Neuronal stem cell (in vitro differentiated cells): Measurements from ENCODE around the gene NPAS3.

Experiments used
- DNase-seq: peaks from one replicate; pipeline ENCODE4 v3.0.0-alpha.2; 2013; ENCODE audit warnings: low spot score
- H2AFZ ChIP-seq: one replicate; pipeline ENCODE4 v1.6.1; 2013; ENCODE audit warnings: mild to moderate bottlenecking, low read length, inconsistent platforms
- H2AK5ac ChIP-seq: 2 replicates; pipeline ENCODE4 v1.6.1; 2013; ENCODE audit warnings: low read depth, mild to moderate bottlenecking, inconsistent platforms, low read length, moderate library complexity, mixed read lengths
- H2BK120ac ChIP-seq: 2 replicates; pipeline ENCODE4 v1.6.1; 2013; ENCODE audit warnings: low read depth, mild to moderate bottlenecking, inconsistent platforms, low read length, moderate library complexity, mixed read lengths
- H2BK12ac ChIP-seq: one replicate; pipeline ENCODE4 v1.6.1; 2013; ENCODE audit warnings: low read length, inconsistent platforms
- H2BK15ac ChIP-seq: 2 replicates; pipeline ENCODE4 v1.6.1; 2013; ENCODE audit warnings: mild to moderate bottlenecking, low read length, inconsistent platforms, mixed read lengths
- H2BK5ac ChIP-seq: one replicate; pipeline ENCODE4 v1.6.1; 2013; ENCODE audit warnings: inconsistent platforms, mild to moderate bottlenecking, low read length, moderate library complexity
- H3K14ac ChIP-seq: one replicate; pipeline ENCODE4 v1.6.1; 2013; ENCODE audit warnings: low read length, inconsistent platforms
- H3K18ac ChIP-seq: 2 replicates; pipeline ENCODE4 v1.6.1; 2013; ENCODE audit warnings: low read length, inconsistent platforms
- H3K23ac ChIP-seq: 2 replicates; pipeline ENCODE4 v1.6.1; 2013; ENCODE audit warnings: low read depth, mild to moderate bottlenecking, mixed read lengths, low read length, inconsistent platforms; ENCODE audit not compliant: poor library complexity
- H3K27ac ChIP-seq: replicated peaks from 3 replicates; pipeline ENCODE4 v1.5.1; 2013; ENCODE audit warnings: low read length, inconsistent platforms
- H3K27me3 ChIP-seq, 3 experiments: 2 replicates each; pipeline ENCODE4 v1.6.1; 2013; ENCODE audit warnings: low read length in 3 of 3, mild to moderate bottlenecking in 2 of 3, inconsistent platforms in 1 of 3, low read depth in 1 of 3, mixed read lengths in 1 of 3, moderate library complexity in 1 of 3; ENCODE audit not compliant: control insufficient read depth in 3 of 3, insufficient read depth in 3 of 3
- H3K36me3 ChIP-seq, 2 donors: replicated peaks in 1 of 2; 2 replicates each; pipeline ENCODE4 v1.6.1; 2013; ENCODE audit warnings: low read length in 2 of 2; ENCODE audit not compliant: control insufficient read depth in 2 of 2, insufficient read depth in 2 of 2
- H3K4ac ChIP-seq: 2 replicates; pipeline ENCODE4 v1.6.1; 2013; ENCODE audit warnings: inconsistent platforms, mild to moderate bottlenecking, low read length, moderate library complexity
- H3K4me1 ChIP-seq, 2 donors: 1 replicate in 1 of 2; 2 replicates in 1 of 2; pipeline ENCODE4 v1.6.1; 2013; ENCODE audit warnings: low read length in 2 of 2, low read depth in 1 of 2; ENCODE audit not compliant: control insufficient read depth in 2 of 2, insufficient read depth in 1 of 2
- H3K4me2 ChIP-seq: one replicate; pipeline ENCODE4 v1.6.1; 2013; ENCODE audit warnings: mild to moderate bottlenecking, low read length, inconsistent platforms; ENCODE audit not compliant: insufficient read depth, poor library complexity, severe bottlenecking
- H3K4me3 ChIP-seq, 2 donors: 2 replicates each; pipeline ENCODE4 v1.5.1; 2013; ENCODE audit warnings: low read length in 2 of 2, mild to moderate bottlenecking in 2 of 2, inconsistent platforms in 1 of 2, moderate library complexity in 1 of 2
- H3K79me1 ChIP-seq: one replicate; pipeline ENCODE4 v1.6.1; 2013; ENCODE audit warnings: low read depth, mild to moderate bottlenecking, inconsistent platforms, low read length, moderate library complexity
- H3K9ac ChIP-seq: one replicate; pipeline ENCODE4 v1.6.1; 2013; ENCODE audit warnings: mild to moderate bottlenecking, low read depth, low read length, inconsistent platforms; ENCODE audit not compliant: poor library complexity
- H3K9me3 ChIP-seq, 2 donors: replicated peaks in 1 of 2; 2 replicates each; pipeline versions ENCODE3 to v1.6.1; 2013; ENCODE audit warnings: low read length in 2 of 2, mild to moderate bottlenecking in 2 of 2, inconsistent platforms in 1 of 2, low read depth in 1 of 2, mixed read lengths in 1 of 2, moderate library complexity in 1 of 2; ENCODE audit not compliant: control insufficient read depth in 2 of 2, insufficient read depth in 1 of 2
- H4K8ac ChIP-seq: one replicate; pipeline ENCODE4 v1.6.1; 2013; ENCODE audit warnings: low read depth, mild to moderate bottlenecking, inconsistent platforms, low read length, moderate library complexity
- H4K91ac ChIP-seq: one replicate; pipeline ENCODE4 v1.6.1; 2013; ENCODE audit warnings: low read length, low read depth, mild to moderate bottlenecking, inconsistent platforms; ENCODE audit not compliant: poor library complexity
- WGBS, 2 donors: extraction: QIAGEN DNeasy Blood & Tissue Kit; methylation state at CpG; one replicate each; pipeline ENCODE4 v1.1.7; 2013; ENCODE audit warnings: missing lambda C conversion rate in 2 of 2, mixed read lengths in 1 of 2; ENCODE audit not compliant: insufficient read length in 2 of 2, insufficient replicate concordance in 1 of 2; ENCODE audit errors: extremely low coverage in 2 of 2; 5-methylcytosine and 5-hydroxymethylcytosine counted together

NPAS3 gene

DNA sequence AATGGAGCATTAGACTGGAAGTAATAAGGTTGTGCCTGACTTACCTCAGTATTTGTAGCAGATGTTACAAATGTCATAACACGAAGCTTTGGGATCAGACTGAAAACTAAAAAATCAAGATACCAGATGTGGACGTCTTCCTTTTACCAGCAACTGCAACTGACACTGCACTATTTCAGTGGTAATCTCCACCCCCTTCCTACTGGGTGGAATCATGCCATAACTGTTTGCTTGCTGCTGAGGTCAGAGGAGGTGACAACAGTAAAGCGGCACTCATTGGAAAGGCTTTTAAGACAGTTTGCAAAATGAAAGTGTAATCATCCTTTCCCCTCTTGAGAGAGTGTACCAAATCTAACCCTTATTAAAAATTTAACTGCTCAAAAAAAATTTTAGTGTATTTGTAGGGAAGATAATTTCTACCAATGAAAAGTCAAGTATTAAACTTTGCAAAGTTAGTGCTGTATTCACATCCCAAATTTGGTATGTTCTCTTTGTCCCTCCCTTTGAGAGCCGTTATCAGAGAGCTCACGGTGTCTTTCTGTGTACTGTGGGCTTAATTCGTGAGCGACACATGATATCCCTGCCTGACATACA is 420.7 kb downstream of the NPAS3 start:
- Histone ChIP-seq H3K9me3 (no peaks in the 10 kb centered on the region), H3K14ac (no peak overlapping the region), H3K4ac (no peak overlapping the region), H3K4me2 (no peak overlapping the region), H2AK5ac (no peak overlapping the region), H4K8ac (no peak overlapping the region), H3K23ac (no peak overlapping the region), H2BK5ac (no peak overlapping the region), H3K4me1 (peaks cover 21 to 31% of the 10 kb centered on the region in 2 donors), H3K36me3 (peaks cover 0 to 17% of the 10 kb centered on the region in 2 donors), H2BK15ac (no peak overlapping the region), H4K91ac (no peak overlapping the region), H3K79me1 (no peaks in the 10 kb centered on the region), H2BK120ac (no peak overlapping the region), H2BK12ac (no peak overlapping the region), H3K27ac (no peak overlapping the region), H2AFZ (no peak overlapping the region), H3K9ac (no peak overlapping the region), H3K4me3 (no peak overlapping the region), H3K18ac (no peak overlapping the region), H3K27me3 (no peaks in the 10 kb centered on the region)
- WGBS, 2 donors, result no CpG with 5 or more reads among the region's 7 CpGs
- no peak for DNase-seq

DNA sequence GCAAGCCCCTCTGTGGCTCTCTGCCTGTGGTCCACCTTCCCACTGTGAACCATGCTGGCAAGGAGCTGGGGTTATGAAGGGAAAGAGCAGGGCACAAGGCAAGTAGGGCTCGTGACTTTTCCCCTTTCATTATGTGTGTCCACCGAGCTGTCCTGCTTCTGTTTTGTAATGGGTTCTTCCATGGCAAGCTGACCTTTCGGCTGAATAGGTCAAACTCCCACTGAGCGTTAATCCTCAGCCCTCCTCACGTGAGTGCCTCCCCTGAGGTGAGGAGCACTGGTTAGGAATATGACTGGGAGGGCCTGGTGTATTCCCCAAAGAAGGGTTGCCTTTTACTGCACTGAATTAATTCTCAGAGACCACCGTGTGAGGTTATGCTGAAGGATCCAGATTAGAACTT is 424.3 kb downstream of the NPAS3 start:
- Histone ChIP-seq H2BK12ac (no peak overlapping the region), H4K91ac (no peak overlapping the region), H3K9me3 (no peaks in the 10 kb centered on the region), H3K4me2 (peak overlapping the region; percentile 29), H3K36me3 (peaks cover 0 to 17% of the 10 kb centered on the region in 2 donors), H2AK5ac (no peak overlapping the region), H2AFZ (no peak overlapping the region), H2BK5ac (no peak overlapping the region), H2BK15ac (no peak overlapping the region), H4K8ac (no peak overlapping the region), H3K79me1 (no peaks in the 10 kb centered on the region), H3K4ac (no peak overlapping the region), H3K27me3 (no peaks in the 10 kb centered on the region), H3K18ac (no peak overlapping the region), H2BK120ac (no peak overlapping the region), H3K4me3 (no peak overlapping the region), H3K14ac (no peak overlapping the region), H3K9ac (no peak overlapping the region), H3K27ac (peak overlapping the region; percentile 62), H3K4me1 (peaks cover 19 to 45% of the 10 kb centered on the region in 2 donors), H3K23ac (no peak overlapping the region)
- peak; percentile 83 for DNase-seq
- WGBS, 2 donors, result no CpG with 5 or more reads among the region's 6 CpGs

DNA sequence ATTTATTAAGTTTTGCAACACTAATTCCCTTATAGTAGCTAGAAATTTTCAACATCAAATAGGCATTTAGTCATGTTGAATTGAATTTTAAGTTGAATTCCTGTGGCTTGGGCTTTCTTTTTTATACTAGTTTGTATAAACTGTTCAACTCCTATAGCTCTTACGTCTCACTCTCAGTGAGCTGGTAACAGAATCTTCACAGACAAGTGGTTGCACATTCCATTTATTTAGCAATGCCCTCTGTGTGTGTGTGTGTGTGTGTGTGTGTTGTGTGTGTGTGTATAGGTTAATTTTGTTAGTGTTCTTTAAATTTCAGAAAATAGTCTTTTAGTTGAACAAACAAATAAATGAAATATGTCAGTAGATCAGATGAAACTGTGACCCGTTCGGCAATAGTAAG is 425.0 kb downstream of the NPAS3 start:
- Histone ChIP-seq H2AFZ (no peak overlapping the region), H3K23ac (no peak overlapping the region), H3K4me1 (peaks cover 19 to 45% of the 10 kb centered on the region in 2 donors), H2BK15ac (no peak overlapping the region), H2BK5ac (no peak overlapping the region), H4K91ac (no peak overlapping the region), H2BK120ac (no peak overlapping the region), H3K14ac (no peak overlapping the region), H3K27ac (no peak overlapping the region), H3K36me3 (peaks cover 0 to 14% of the 10 kb centered on the region in 2 donors), H3K4ac (no peak overlapping the region), H3K27me3 (no peaks in the 10 kb centered on the region), H3K4me2 (no peak overlapping the region), H3K9ac (no peak overlapping the region), H2BK12ac (no peak overlapping the region), H3K9me3 (no peaks in the 10 kb centered on the region), H2AK5ac (no peak overlapping the region), H3K79me1 (no peaks in the 10 kb centered on the region), H4K8ac (no peak overlapping the region), H3K18ac (no peak overlapping the region), H3K4me3 (no peak overlapping the region)
- no CpG with 5 or more reads among the region's 3 CpGs for WGBS, 2 donors
- DNase-seq, result no peak

DNA sequence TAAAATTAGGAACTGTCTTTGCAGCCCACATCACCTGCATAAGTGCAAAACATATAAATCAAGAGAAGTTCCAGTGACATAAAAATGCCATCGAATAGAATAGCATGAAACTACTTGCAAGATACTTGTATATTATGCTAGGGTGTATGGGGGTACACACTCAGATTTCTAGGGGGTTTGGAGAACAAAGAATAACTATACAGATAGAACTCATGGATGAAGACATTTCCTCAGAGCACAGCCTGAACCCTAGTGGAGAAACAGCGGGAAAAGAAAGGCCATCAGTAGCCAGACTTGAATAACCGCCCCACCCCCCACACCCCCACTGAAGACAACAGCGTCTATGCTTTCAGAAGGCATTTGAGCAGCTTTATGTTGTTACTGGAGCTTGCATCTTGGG is 425.8 kb downstream of the NPAS3 start:
- Histone ChIP-seq H3K9ac (no peak overlapping the region), H3K4me1 (peaks cover 17 to 45% of the 10 kb centered on the region in 2 donors), H2BK12ac (no peak overlapping the region), H2BK5ac (no peak overlapping the region), H3K27ac (no peak overlapping the region), H3K23ac (no peak overlapping the region), H3K4ac (no peak overlapping the region), H4K91ac (no peak overlapping the region), H2BK15ac (no peak overlapping the region), H3K14ac (no peak overlapping the region), H2AFZ (no peak overlapping the region), H2BK120ac (no peak overlapping the region), H3K18ac (no peak overlapping the region), H3K36me3 (peaks cover 0 to 9% of the 10 kb centered on the region in 2 donors), H3K9me3 (no peaks in the 10 kb centered on the region), H3K4me2 (no peak overlapping the region), H3K27me3 (no peaks in the 10 kb centered on the region), H3K79me1 (no peaks in the 10 kb centered on the region), H4K8ac (no peak overlapping the region), H2AK5ac (no peak overlapping the region), H3K4me3 (no peak overlapping the region)
- peak; percentile 29 for DNase-seq
- no CpG with 5 or more reads among the region's 4 CpGs for WGBS, 2 donors
